Measurements from ENCODE around the gene ABHD2. TPM values are rescaled to one million over a fixed set of nuclear protein-coding genes. Genes with fewer than 3 reads are reported as not detected.

Gene ABHD2
- total RNA-seq, 1 donor = 168 TPM

DNA sequence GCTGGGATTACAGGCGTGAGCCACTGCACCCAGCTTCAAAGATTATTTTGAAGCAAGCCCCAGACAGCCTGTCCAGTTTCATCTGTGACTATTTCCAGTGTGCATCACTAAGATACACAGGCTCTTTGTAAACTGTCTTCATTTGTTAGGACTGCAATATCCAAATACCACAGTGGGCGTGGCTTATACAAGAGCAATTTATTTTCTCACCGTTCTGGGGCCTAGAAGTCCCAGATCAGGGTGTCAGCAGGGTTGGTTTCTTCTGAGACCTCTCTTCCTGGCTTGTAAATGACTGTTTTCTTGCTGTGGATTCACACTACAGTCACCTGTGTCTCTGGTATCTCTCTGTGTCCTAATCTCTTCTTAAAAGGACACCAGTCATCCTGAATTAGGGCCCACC lies 73.4 kb downstream of the ABHD2 start:
- no peak for DNase-seq (ENCODE audit: low read depth in 2 of 3, low spot score in 2 of 3)

DNA sequence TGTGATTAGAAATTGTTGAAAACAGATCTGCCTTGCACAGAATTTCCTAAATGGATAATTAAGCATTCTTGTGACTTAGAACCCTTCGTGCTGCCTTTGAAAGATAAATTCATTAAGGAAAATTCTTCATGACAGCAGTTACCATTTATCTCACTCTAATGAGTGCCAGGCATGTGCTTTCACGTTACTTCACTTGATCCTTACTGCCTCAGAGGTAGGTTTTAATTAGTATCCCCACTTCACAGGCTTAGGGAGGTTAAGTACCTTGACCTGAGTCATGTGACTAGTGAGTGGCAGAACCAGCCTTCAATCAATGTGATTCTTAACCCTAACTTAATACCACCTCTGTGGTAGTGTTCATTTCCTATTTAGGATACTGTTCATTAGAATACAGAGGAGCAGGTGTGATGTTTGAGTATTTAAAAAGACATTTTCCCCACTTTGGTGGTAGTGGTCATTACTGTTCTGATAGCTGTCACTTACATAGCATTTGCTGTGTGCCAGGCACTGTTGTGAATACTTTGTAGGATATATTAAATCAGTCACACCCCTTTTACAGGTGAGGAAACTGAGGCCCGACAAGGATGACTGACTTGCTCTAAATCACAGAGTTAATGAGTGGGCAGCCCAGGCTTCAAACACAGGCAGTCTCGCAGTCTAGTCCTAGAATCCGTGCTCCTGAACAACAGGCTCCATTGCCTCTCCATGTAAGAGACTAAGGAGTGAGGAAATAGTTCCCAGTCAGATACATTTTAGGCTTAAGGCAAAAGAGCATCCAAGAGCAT lies 75.2 kb downstream of the ABHD2 start:
- no peak for DNase-seq (ENCODE audit: low read depth in 2 of 3, low spot score in 2 of 3)

DNA sequence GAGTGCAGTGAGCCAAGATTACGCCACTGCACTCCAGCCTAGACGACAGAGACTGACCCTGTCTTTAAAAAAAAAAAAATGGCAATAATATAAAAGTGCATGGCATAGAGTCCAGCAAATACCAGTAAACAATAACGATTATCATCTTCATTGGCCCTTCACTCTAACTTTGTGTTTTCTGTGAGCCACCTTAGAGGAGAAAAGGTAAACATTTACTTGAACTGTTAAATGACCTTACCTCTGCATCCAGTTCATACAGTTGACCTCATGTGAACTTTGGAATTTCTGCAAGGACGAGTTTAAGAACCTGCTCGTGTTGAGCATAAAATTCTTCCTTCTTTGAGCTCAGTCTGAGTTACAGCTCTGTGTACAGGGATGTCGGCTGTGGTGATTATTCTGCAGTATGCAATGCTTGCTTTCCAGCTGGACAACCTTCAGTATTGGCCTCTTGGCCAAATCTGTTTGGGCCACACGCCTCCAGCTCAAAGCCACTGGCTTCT lies 76.5 kb downstream of the ABHD2 start:
- no peak for DNase-seq (ENCODE audit: low read depth in 2 of 3, low spot score in 2 of 3)

DNA sequence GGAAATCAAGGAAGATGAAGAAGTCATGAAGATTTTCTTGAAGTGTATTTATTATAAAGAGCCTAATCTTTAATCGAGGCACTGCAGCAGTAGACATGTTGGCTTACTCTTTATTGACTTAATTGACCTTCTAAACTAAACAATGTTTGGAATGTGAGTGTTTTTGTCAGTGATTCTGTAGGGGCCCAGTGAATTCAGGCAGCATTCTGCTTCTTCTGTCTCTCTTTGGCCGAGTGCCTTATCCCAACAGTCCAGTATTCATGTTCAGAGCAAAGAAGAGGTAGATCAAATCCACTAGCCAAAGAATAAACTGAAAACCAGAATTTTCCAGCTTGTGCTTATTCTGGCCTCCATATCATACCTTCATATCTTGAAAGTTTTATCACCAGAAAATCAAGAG lies 77.4 kb downstream of the ABHD2 start:
- DNase-seq (ENCODE audit: low read depth in 2 of 3, low spot score in 2 of 3) = no peak

DNA sequence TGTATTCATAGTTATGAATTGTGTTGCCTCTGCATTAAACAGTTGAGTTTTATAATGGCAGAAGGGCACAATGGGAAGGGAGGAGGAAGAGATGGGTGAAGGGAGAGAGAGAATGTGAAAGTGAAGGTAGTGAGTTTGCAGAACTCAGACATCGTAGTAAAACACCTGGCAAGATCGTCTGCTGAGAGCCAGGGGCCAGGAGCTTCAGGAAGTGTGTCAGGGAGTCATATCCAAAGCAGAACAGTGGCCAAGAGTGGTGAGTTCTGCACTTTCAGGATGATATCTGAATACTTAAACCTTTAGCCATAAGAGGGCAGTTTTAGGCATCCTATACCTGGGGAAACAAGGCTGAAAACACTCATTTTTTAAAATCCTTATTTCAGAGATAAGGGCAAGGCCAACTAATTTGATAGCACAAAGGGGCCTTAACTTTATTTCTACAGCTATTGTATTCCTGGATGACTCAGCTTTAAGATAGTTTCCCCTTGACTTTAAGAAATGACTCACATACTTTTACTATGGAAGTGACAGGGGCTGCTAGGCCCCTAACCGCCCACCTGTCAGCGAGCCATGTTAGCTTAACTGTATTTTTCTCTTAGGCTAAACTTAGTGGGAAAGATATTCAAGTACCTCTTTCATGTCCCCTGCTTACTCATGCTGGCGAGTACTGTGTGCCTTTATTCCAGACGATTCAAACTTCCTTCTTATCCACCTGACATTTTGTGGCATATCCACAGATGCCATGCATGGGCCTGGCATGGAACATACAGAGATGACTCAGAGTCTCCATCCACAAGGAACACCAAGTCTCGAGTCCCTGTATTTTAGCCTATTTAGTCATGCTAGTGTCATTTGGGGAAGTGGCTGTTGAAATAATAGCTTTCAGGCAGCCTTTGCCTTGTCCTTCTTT lies 79.3 kb downstream of the ABHD2 start:
- DNase-seq (ENCODE audit: low read depth in 2 of 3, low spot score in 2 of 3) = peak in 2 of 3 donors; percentile 75 to 79

DNA sequence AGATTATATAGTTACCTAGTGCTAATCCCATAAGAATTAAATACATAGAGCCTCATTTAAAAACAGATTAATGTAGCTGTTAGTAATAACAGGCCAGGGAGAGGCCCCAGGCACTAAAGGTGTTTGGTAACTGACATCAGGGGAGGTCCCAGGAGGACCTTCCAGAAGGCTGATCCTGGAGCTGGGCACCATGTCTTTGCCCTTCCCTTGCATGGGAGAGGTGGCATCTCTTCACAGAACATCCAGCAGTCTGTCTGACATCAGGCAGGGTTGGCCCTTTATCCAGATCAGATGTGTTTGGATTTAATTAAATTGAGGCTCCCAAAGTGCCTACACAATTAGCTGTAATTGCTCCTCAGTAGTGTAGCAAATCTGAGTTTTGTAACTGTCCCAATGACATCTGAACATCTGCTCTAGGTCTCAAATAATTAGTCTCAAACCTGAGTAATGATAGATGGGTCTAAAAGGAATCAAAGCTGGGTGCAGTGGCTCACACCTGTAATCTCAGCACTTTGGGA lies 80.1 kb downstream of the ABHD2 start:
- no peak for DNase-seq (ENCODE audit: low read depth in 2 of 3, low spot score in 2 of 3)

DNA sequence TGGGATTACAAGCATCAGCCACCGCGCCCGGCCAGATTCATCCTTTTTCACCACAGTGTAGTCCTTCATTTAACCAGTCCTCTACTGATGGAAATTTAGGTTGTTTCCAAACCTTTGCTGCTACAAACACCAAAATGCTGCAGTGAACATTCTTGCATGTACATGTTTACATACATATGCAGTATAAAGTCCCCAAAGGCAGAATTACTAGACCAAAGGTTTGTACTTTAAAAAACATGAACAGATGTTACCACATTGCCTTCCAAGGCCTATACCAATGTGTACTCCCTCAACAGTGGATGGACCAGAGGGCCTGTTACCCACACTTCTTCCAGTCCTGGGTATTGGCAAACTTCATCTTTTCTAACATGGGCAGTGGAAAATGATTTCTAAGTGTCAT lies 82.1 kb downstream of the ABHD2 start:
- DNase-seq (ENCODE audit: low read depth in 2 of 3, low spot score in 2 of 3) = no peak

DNA sequence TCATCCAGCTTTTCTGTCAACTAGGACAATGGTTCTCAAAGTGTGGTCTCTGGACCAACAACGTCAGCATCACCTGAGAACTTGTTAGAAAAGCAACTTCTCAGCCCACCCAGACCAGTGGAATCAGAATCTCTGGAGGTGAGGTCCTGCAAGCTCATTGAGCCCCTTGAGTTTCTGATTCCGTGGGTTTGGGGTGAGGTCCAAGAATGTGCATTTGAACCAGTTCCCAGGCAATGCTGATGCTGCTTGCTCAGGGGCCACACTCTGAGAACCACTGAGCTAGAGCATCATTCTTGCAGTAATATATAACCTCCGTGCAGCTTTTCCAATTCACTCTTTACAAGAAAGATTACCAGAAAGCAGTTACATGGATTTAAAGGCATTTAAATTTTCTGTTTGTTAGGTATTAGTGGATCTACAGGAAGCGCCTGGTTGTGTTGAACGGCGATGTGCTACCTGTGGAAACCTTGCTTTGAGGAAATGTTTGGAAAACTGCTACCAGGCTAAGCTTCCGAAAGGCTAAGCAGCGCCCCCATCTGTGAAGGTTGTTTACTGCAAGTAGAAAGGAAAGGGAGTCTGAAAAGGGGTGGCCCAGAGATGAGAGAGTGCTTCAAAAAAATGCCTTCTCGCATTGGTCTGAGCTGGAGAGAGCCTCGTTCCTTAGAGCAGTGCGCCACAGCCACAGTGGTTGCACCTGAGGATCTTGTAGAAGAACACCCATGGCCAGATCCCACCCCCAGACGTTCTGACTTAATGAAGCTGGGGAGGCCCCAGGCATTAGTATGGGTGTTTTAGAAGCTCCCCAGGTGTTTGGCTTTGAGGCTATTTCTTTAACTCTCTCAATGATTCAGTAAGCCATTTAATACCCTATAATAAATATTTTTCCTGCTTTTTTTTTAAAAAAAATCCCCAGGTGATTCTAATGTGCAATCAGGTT lies 83.1 kb downstream of the ABHD2 start:
- peak in 2 of 3 donors; percentile 48 to 60 for DNase-seq (ENCODE audit: low read depth in 2 of 3, low spot score in 2 of 3)

DNA sequence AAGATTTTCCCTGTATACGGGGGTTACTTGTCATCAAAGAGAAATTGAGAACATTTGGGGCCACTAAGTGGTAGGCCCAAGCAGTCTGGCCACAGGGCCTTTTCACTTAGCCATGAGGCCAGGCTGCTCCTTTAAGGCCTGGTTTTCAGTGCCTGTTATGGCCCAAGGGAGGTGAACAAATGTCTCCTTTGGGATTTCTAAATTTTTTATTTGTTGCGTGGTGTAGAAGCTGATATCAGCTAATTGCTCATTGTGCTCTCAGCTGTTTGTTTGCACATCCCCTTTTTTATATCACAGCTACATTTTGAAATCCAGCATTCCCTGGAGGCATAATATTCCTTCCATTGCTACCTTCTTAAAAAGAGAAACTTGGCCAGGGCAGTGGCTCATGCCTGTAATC lies 84.7 kb downstream of the ABHD2 start:
- no peak for DNase-seq (ENCODE audit: low read depth in 2 of 3, low spot score in 2 of 3)

DNA sequence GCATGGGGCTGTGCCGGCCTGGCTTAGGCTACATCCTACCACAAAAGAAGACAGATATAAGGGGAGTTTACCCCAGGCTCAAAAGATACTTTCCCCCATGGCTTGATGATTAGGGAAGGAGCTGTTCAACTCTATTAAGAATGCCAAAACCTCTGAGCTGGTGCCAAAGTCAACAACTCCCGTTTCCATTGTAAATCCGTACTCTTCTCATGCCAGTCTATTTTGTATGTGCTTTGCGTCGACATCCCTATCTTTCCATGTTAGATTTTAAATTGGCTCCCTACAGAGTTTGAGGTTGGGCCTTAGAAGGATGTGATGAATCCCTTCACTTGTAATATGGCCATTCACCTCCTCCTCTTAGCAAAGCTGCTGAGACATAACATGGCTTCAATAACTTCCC lies 86.2 kb downstream of the ABHD2 start:
- DNase-seq (ENCODE audit: low read depth in 2 of 3, low spot score in 2 of 3) = no peak

DNA sequence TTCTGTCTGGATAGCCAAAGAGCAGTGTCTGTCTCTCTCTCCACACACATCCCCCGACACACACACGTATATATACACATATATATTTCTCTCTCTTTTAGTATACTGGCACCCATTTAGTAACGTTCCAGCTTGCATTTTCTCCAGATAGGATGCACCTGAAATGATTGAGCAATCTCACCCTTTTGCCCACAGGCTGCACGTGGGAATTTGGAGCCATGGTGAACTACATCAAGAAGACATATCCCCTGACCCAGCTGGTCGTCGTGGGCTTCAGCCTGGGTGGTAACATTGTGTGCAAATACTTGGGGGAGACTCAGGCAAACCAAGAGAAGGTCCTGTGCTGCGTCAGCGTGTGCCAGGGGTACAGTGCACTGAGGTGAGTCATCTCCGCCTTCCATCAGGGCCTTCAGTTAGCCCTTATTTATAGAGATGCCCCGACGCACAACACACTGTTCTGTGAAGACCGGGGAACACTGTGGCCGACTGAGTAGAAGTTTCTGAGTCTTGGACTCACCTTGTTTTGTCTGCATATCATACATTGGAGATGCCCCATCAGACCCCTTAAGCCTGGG lies 87.4 kb downstream of the ABHD2 start:
- no peak for DNase-seq (ENCODE audit: low read depth in 2 of 3, low spot score in 2 of 3)

DNA sequence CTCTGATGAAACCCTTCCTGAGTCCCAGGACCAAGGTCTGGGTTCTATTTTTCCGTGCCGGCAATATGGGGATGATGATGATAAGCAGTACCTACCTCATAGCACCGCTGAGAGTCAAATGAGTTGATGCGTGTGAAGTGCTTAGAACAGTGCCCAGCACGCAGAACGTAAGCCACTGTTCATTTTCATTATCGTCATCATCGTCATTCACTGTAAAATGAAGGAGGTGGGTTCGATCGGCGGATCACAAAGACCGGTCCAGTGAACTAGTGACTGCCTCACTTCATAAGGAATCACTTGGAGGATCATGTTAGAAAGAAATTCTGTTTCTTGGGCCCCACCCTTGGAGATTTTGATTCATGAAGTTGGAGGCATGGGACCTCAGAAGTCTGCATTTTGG lies 88.9 kb downstream of the ABHD2 start:
- DNase-seq (ENCODE audit: low read depth in 2 of 3, low spot score in 2 of 3) = no peak

DNA sequence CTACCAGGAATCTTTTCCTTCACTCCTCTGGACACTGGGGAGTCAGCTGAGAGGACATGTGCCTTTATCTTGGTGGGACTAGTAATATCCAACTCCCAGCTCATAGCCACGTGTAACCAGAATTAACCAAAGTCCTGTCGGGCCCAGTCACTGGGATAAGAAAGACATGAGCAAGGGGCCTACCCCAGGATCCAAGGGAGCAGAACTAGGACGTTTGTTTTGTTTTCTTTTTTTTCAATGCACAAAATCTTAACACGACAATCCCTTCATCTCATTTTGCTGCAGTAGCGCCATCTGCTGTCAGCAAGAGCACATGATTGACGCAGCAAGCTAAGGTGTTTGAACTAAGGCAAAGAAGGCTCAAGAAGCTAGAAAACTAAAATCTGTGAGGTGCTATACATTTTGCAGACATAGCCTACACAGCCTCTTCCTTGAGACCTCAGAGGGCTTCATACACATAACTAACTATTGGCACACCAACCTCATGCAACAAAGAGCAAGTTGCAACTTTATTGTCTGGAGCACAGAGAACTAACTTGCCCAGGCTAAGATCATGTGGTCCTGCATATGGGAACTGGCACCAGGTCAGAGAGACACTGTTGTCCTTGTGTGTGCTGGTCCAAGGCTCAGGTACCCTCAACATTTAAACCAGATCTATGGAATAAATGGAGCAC lies 89.5 kb downstream of the ABHD2 start:
- DNase-seq (ENCODE audit: low read depth in 2 of 3, low spot score in 2 of 3) = peak; percentile 31 to 88 (median 77)

DNA sequence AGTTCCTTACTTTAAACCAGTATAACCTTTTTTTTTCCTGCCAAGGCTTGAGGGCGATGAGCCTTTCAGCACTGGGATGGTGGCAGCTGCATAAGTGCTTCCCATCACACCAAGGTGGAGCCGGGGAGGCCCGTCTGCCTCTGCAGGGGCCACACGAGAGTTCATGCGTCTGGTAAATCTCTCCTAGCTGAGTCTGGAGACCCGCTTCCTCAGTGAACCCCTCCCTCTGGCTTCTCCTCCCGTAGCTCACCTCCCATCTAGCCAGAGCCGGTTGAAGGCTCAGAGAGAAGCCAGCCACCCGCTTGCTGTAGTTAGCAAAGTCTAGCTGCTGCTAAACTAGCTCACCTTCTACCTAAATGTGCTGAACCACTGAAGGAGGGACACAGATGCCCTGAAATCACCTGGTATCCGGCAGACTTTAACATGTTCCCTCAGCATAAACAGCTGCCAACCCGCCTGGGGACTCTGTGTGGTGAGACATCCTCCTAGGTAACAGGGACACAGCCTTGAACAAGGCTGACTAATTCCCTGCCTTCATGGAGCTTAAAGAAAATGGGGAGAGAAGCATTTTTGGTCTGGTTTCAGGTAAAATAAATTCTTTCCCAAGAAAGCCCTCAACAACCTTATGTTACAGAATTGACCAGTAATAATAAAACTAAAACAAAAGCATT lies 90.2 kb downstream of the ABHD2 start:
- DNase-seq (ENCODE audit: low read depth in 2 of 3, low spot score in 2 of 3) = no peak

DNA sequence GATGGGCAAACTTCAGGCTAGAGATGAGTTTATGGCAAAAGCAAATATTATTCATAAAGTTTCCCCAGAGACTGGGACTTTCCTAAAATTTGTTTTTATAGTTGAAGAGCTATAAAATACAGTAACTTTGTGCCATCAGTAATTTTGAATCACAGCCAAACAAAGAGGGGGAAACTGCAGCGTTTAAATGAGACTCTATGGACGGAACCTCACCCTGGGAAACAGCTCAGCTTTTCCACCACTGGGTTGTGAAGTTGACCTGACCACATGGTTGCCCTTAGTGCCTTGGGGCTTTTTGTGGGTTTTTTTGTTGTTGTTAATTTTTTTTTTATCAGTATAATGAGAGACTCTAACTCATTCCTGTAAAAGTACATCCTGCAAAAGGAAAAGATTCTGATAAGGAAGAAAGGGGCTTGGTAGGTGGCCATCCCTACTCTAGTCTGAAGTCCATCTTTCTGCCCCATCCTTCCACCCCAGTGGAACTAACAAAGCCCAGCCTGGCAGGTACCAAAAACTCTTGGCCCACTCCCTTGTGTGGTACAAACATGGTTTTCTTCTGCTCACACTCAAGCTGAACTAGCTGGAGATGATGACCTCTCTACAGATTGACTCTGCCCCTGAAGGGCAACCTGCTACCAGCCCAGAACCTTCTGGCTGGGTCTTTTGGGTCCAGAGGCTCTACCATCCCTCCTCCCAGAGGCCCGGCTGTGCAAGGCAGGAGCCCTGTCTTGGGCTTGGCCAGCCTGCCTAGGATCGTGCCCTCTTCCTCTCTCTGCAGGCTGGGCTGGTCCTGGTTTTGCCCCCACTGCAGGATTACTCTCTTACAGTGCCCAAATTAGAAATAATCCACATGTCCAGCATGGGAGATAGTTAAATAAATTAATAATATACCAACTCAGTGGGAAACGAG lies 92.0 kb downstream of the ABHD2 start:
- DNase-seq (ENCODE audit: low read depth in 2 of 3, low spot score in 2 of 3) = no peak

DNA sequence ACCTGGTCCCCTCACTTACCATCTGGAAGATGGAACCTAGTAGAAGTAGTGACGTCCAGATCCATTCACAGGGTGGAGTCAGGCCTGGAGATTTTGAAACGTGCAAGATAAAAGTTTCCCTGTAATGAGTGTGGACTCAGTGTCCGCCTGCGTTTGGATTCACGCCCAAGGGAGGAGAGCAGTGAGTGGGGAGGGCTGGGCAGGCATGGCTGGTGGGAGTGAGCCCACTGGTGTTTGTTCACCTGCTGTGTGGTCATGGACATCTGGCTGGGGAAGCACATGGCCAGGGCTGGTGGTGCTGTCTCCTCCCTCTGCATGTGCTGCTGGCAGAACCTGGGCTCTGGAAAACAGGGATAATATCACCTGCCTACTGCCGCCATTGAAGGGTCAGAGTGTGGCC lies 96.1 kb downstream of the ABHD2 start:
- DNase-seq (ENCODE audit: low read depth in 2 of 3, low spot score in 2 of 3) = no peak

DNA sequence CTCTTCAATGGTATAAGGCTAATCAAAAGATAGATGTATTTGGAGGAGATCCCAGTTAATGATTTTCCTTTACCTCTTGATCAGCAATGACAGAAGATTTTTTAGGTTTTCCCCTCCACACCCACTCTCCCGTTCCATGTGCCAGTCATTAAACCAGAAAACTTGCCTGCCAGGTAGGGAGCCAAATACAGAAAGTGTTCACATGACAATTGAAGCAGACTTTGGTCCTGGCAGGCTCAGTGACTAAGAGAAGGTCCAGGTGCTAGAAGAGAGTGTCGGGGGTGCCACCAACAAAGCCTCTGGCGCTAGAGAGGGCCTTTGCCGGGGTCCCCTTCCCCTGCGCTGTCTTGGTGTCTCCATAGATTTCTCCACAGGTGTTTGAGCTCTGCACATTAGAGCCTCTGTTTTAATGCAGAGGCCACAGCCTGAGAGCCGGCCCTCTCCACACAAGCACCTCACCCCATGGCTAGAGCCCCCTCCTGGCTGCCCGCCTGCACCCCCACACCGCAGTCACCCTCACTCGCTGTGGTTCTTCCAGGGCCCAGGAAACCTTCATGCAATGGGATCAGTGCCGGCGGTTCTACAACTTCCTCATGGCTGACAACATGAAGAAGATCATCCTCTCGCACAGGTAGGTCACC lies 96.8 kb downstream of the ABHD2 start:
- no peak for DNase-seq (ENCODE audit: low read depth in 2 of 3, low spot score in 2 of 3)
